A673 (cell line): ENCODE data around the gene ZC3H14. TPM values are rescaled to one million over a fixed set of nuclear protein-coding genes. Genes with fewer than 3 reads are reported as not detected.

Experiments
- BruUV-seq: library from RNA; stranded (reverse); fragments of 400-500 nt; replicated peaks from 2 replicates; lab custom pipeline; 2021; lab: Mats Ljungman, UMichigan
- CTCF ChIA-PET: fragments of 300-600 bp; sonication (Branson Sonifier 250); formaldehyde crosslinking; loops from one replicate; lab custom pipeline; 2022; ENCODE audit warnings: antibody characterized with exemption; lab: Charles Lee
- POLR2A ChIA-PET: fragments of 300-600 bp; sonication (Branson Sonifier 250); formaldehyde crosslinking; loops from one replicate; lab custom pipeline; 2022; ENCODE audit warnings: antibody characterized with exemption; ENCODE audit not compliant: low non-redundant PET; lab: Charles Lee
- DNase-seq: peaks from one replicate; pipeline ENCODE4 v3.0.0-alpha.2; 2015; ENCODE audit warnings: low spot score
- H3K27ac ChIP-seq: fragments of 200-600 bp; sonication (generic); 2 replicates; pipeline ENCODE4 v1.5.1; 2016; ENCODE audit warnings: mixed run types, low read depth, mild to moderate bottlenecking, mixed read lengths, antibody characterized with exemption, low read length; ENCODE audit not compliant: poor library complexity, severe bottlenecking
- H3K27me3 ChIP-seq: fragments of 200-600 bp; sonication (generic); replicated peaks from 2 replicates; pipeline ENCODE4 v1.6.1; 2017; ENCODE audit warnings: mixed run types, low read depth, mild to moderate bottlenecking, mixed read lengths, antibody characterized with exemption, low read length; ENCODE audit not compliant: insufficient read depth, poor library complexity
- H3K36me3 ChIP-seq: fragments of 200-600 bp; sonication (generic); 2 replicates; pipeline ENCODE4 v1.6.1; 2016; ENCODE audit warnings: mixed run types, mild to moderate bottlenecking, mixed read lengths, antibody characterized with exemption, low read length; ENCODE audit not compliant: insufficient read depth, poor library complexity, severe bottlenecking
- H3K4me1 ChIP-seq: fragments of 200-600 bp; sonication (generic); 2 replicates; pipeline ENCODE4 v1.6.1; 2017; ENCODE audit warnings: mixed run types, mild to moderate bottlenecking, mixed read lengths, antibody characterized with exemption, low read length; ENCODE audit not compliant: insufficient read depth, poor library complexity, severe bottlenecking
- H3K4me3 ChIP-seq: fragments of 200-600 bp; sonication (generic); 2 replicates; pipeline ENCODE4 v1.5.1; 2016; ENCODE audit warnings: low read depth, mixed run types, mild to moderate bottlenecking, mixed read lengths, low read length; ENCODE audit not compliant: poor library complexity, severe bottlenecking
- H3K9me3 ChIP-seq: fragments of 200-600 bp; sonication (generic); 2 replicates; pipeline ENCODE4 v1.6.1; 2016; ENCODE audit warnings: mixed run types, low read depth, mild to moderate bottlenecking, mixed read lengths, antibody characterized with exemption, low read length; ENCODE audit not compliant: poor library complexity, severe bottlenecking
- CTCF ChIP-seq: fragments of 300-800, 200-600 bp; sonication (generic); conservative IDR thresholded peaks from 2 replicates; pipeline ENCODE4 v1.5.1; 2017; ENCODE audit warnings: low read depth, mild to moderate bottlenecking, antibody characterized with exemption, low read length, moderate library complexity, mixed read lengths
- EZH2 ChIP-seq: fragments of 200-600 bp; sonication (generic); IDR thresholded peaks from 2 replicates; pipeline ENCODE4 v1.6.1; 2017; ENCODE audit warnings: borderline replicate concordance, low read depth, mild to moderate bottlenecking, mixed read lengths, antibody characterized with exemption, low read length; ENCODE audit not compliant: poor library complexity, severe bottlenecking
- intact Hi-C: fragments of 100-400 bp; cut with micrococcal nuclease; formaldehyde crosslinking; loops from one replicate; pipeline ENCODE4 v1.10.0; 2022; ENCODE audit not compliant: unreplicated experiment
- total RNA-seq: library from RNA; stranded (reverse); gene quantifications from 2 replicates; pipeline ENCODE4 v1.2.3, GENCODE V29; 2021

ZC3H14 gene
- total RNA-seq, 1 experiment from 2014 or later = 93.2 TPM

GRCh38 chr14:88618476-88618875 is 55.6 kb downstream of the ZC3H14 start:
- no peaks in the 10 kb centered on the region for H3K27me3 ChIP-seq
- TF ChIP-seq CTCF (no peak), EZH2 (no peak)
- intact Hi-C loops = no loop called here
- no peaks in the 10 kb centered on the region for H3K4me1 ChIP-seq
- no peak overlapping the region for H3K27ac ChIP-seq
- POLR2A ChIA-PET = no interaction called here
- H3K36me3 ChIP-seq = peaks cover 3% of the 10 kb centered on the region
- H3K4me3 ChIP-seq = no peak overlapping the region
- DNase-seq = no peak
- no peaks in the 10 kb centered on the region for H3K9me3 ChIP-seq
- CTCF ChIA-PET = no interaction called here
- no TSS peak for BruUV-seq

- intact Hi-C loops = no loop called here
- no peak for TF ChIP-seq CTCF
- TF ChIP-seq EZH2 = no peak
- POLR2A ChIA-PET = no interaction called here
- Histone ChIP-seq H3K4me3 (no peak overlapping the region), H3K4me1 (no peaks in the 10 kb centered on the region), H3K36me3 (no peaks in the 10 kb centered on the region), H3K27me3 (no peaks in the 10 kb centered on the region), H3K27ac (no peak overlapping the region), H3K9me3 (no peaks in the 10 kb centered on the region)
- no TSS peak for BruUV-seq
- DNase-seq = no peak
- CTCF ChIA-PET = no interaction called here
Observed at GRCh38 chr14:88621100-88621499, 58.3 kb downstream of the ZC3H14 start.

- Histone ChIP-seq H3K27me3 (no peaks in the 10 kb centered on the region), H3K36me3 (no peaks in the 10 kb centered on the region), H3K4me3 (no peak overlapping the region), H3K9me3 (no peaks in the 10 kb centered on the region), H3K4me1 (no peaks in the 10 kb centered on the region), H3K27ac (no peak overlapping the region)
- ChIA-PET CTCF (no interaction called here), POLR2A (no interaction called here)
- no TSS peak for BruUV-seq
- no peak for DNase-seq
- TF ChIP-seq CTCF (no peak), EZH2 (no peak)
- intact Hi-C loops = no loop called here
Observed at GRCh38 chr14:88625671-88626070, 62.8 kb downstream of the ZC3H14 start.
